HUES64 (cell line): ENCODE results near the gene RIPPLY1.

ENCODE experiments used
- H3K27ac ChIP-seq: 2 replicates; pipeline ENCODE4 v1.7.0; 2013; ENCODE audit warnings: low read depth, low read length, inconsistent platforms
- H3K27me3 ChIP-seq: 2 replicates; pipeline ENCODE4 v1.6.1; 2013; ENCODE audit warnings: mild to moderate bottlenecking, low read length; ENCODE audit not compliant: insufficient read depth
- H3K36me3 ChIP-seq: 2 replicates; pipeline ENCODE4 v1.6.1; 2013; ENCODE audit warnings: mild to moderate bottlenecking, low read length; ENCODE audit not compliant: insufficient read depth
- H3K4me1 ChIP-seq: 2 replicates; pipeline ENCODE4 v1.6.1; 2013; ENCODE audit warnings: mild to moderate bottlenecking, low read length, moderate library complexity; ENCODE audit not compliant: insufficient read depth
- H3K4me3 ChIP-seq: 2 replicates; pipeline ENCODE4 v1.5.1; 2013; ENCODE audit warnings: mild to moderate bottlenecking, low read length, moderate library complexity
- H3K9ac ChIP-seq: 2 replicates; pipeline ENCODE4 v1.6.1; 2013; ENCODE audit warnings: mild to moderate bottlenecking, low read depth, low read length
- H3K9me3 ChIP-seq: 2 replicates; pipeline ENCODE4 v1.6.1; 2013; ENCODE audit warnings: low read depth, low read length; ENCODE audit not compliant: insufficient read depth
- WGBS: fragments of 150-250, 120-280 bp; methylation state at CpG from one replicate; pipeline ENCODE4 v1.1.7; 2013; ENCODE audit warnings: missing lambda C conversion rate; 5-methylcytosine and 5-hydroxymethylcytosine counted together

The RIPPLY1 gene

GRCh38 chrX:106906361-106906760, 3.2 kb upstream of the RIPPLY1 start:
- 85% methylated on average over 6 of the region's 6 CpGs for WGBS
- H3K27me3 ChIP-seq: no peaks in the 10 kb centered on the region
- no peak overlapping the region for H3K27ac ChIP-seq
- no peak overlapping the region for H3K4me3 ChIP-seq
- no peaks in the 10 kb centered on the region for H3K9me3 ChIP-seq
- no peaks in the 10 kb centered on the region for H3K4me1 ChIP-seq
- no peaks in the 10 kb centered on the region for H3K36me3 ChIP-seq
- no peak overlapping the region for H3K9ac ChIP-seq

GRCh38 chrX:106905064-106905708, 2.0 kb upstream of the RIPPLY1 start:
- Histone ChIP-seq H3K9ac (no peak overlapping the region), H3K4me3 (no peak overlapping the region), H3K9me3 (no peaks in the 10 kb centered on the region), H3K27me3 (no peaks in the 10 kb centered on the region), H3K36me3 (no peaks in the 10 kb centered on the region), H3K27ac (no peak overlapping the region), H3K4me1 (no peaks in the 10 kb centered on the region)
- WGBS: 87% methylated on average over 4 of the region's 5 CpGs

DNA sequence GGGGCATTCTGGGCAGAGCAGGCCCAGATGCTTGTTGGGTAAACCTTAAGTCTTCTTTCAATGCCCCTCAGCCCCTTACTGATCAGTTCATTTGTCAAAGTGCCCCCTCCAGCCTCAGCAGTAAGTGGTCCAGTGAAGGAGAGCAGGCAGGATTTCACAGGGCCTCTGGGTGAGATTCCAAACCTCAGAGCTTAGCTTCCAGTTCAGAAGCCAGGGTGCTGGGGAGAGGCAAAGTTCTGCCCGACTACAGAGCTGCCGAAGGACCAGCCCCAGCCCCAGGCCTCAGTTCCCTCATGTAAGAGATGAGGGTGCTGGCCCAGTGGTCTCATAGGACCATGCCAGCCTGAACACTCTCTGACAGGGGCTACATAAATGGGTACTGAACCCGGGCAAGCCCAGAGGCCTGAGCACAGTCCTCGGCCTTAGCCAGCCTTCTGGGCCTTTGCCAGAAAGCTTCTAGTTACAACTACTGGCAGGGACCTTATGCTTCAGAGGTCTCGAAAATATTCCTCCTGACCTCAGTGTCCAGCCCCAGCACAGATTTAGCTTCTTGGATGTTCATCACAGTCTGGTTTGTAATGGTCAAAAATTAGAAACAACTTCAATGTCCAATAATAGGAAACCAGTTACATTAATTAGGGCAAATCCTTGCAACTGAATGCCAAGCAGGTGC, 851 bp upstream of the RIPPLY1 start:
- no peaks in the 10 kb centered on the region for H3K4me1 ChIP-seq
- no peaks in the 10 kb centered on the region for H3K27me3 ChIP-seq
- H3K9me3 ChIP-seq: no peaks in the 10 kb centered on the region
- WGBS: 90% methylated on average over 5 of the region's 5 CpGs
- H3K36me3 ChIP-seq: no peaks in the 10 kb centered on the region
- no peak overlapping the region for H3K27ac ChIP-seq
- H3K4me3 ChIP-seq: no peak overlapping the region
- no peak overlapping the region for H3K9ac ChIP-seq

DNA sequence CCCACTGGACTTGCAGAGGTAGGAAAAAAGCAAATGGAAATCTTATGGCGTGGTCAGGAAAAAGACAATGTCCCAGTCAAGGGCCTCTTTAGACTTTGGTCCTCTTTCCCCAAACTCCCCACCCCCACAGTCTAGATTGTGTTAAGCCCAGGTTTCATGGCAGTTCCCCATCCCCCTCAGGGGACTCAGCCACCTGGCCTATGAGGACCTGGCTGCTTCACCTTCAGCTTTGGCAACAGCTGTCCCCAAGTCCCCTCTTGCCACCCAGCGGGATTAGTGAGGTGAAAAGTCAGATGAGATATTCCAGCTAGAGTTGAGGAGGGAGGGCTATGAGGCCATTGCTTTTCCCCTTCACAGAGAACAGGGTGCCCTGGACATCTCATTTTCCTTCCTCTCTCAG, 457 bp downstream of the RIPPLY1 start:
- Histone ChIP-seq H3K36me3 (no peaks in the 10 kb centered on the region), H3K4me3 (no peak overlapping the region), H3K9ac (no peak overlapping the region), H3K4me1 (no peaks in the 10 kb centered on the region), H3K27ac (no peak overlapping the region), H3K9me3 (no peaks in the 10 kb centered on the region), H3K27me3 (no peaks in the 10 kb centered on the region)
- WGBS: 90% methylated on average over 2 of the region's 2 CpGs

DNA sequence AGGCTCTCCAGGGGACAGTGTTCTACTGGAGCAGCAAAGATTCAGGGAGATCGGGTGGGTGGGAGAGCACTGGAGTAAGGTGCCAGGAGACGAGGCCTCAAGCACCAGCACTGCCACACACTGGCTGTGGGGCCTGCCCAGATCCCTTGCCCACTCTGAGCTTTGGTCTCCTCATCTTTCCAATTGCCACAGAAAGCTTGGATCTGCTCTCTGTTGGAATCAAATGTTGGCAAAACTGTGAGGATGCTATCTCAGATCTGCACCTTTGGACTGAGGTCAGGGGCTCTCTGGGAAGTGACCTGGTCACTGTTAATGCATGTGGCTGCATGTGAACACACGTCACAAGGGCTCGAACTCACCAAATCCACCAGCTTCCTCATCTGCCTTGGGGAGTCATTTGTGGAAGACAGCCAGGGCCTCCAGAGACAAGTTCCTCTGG, 1.3 kb downstream of the RIPPLY1 start:
- 93% methylated on average over 4 of the region's 4 CpGs for WGBS
- no peak overlapping the region for H3K4me3 ChIP-seq
- no peak overlapping the region for H3K27ac ChIP-seq
- H3K9ac ChIP-seq: no peak overlapping the region
- no peaks in the 10 kb centered on the region for H3K4me1 ChIP-seq
- no peaks in the 10 kb centered on the region for H3K9me3 ChIP-seq
- H3K36me3 ChIP-seq: no peaks in the 10 kb centered on the region
- H3K27me3 ChIP-seq: no peaks in the 10 kb centered on the region

DNA sequence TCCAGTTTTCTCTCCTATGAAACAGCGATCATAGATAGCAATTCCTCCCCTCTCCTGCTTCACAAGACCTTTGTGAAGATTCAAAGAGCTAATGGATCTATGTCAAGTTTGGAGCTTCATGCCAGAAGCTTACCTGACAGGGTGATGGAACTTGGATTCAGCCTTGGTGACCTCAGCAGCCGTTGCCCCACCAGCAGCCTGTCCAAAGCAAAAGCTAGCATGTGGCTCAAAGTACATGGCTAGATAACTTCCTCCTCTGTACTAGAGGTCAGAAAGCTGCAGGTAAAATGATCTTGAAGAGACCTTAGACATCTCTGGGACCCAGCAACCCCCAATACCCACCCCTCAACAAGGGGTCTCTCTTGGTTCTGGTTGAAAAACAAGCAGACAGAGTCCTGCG, 1.8 kb downstream of the RIPPLY1 start:
- 94% methylated on average over 3 of the region's 3 CpGs for WGBS
- H3K9ac ChIP-seq: no peak overlapping the region

DNA sequence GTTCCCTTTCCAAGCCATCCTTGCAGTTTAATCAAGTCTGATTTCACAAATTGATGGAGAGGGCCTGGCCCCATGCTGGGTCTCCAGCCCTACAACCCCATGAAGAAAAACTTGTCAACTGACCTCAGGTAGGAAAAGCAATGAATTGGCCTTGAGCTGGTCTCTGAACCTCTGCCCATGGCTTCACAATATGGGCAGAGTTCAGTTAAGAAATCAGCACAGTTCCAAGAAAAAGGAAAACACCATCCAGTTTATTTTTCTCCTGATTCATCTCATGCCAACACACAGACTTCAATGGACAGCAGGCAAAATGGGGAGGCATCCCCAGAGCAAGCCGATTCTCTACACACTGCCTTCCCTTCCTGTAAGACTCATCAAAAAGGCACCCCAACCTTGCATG, 3.3 kb downstream of the RIPPLY1 start:
- Histone ChIP-seq H3K9ac (no peak overlapping the region), H3K9me3 (no peaks in the 10 kb centered on the region), H3K4me3 (no peak overlapping the region), H3K27ac (no peak overlapping the region), H3K27me3 (no peaks in the 10 kb centered on the region), H3K36me3 (no peaks in the 10 kb centered on the region), H3K4me1 (no peaks in the 10 kb centered on the region)
- 100% methylated on average over 1 of the region's 1 CpG for WGBS

More for the DNA sequence above, 1.8 kb downstream of the RIPPLY1 start:
- Histone ChIP-seq H3K4me1 (no peaks in the 10 kb centered on the region), H3K4me3 (no peak overlapping the region), H3K9me3 (no peaks in the 10 kb centered on the region), H3K27ac (no peak overlapping the region), H3K36me3 (no peaks in the 10 kb centered on the region), H3K27me3 (no peaks in the 10 kb centered on the region)

DNA sequence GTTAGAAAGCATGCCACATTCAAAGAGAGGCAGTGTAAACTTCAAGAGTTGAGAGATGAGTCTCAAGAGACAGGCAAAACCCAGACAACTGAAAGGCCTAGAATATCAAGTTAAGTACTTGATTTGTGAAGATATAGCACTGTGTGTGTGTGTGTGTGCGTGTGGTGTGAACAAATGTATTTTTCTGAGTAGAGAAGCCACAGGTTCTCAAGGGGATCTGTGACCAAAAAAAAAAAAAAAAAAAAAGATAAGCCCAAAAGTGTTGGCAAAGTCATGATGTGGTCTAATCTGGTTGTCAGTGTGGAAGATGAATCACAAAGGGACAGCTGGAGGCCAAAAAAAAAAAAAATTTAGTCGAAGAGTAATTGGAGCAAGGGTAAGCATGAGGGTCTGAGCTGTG, 3.9 kb downstream of the RIPPLY1 start:
- Histone ChIP-seq H3K27me3 (no peaks in the 10 kb centered on the region), H3K4me3 (no peak overlapping the region), H3K9ac (no peak overlapping the region), H3K9me3 (no peaks in the 10 kb centered on the region), H3K4me1 (no peaks in the 10 kb centered on the region), H3K36me3 (no peaks in the 10 kb centered on the region), H3K27ac (no peak overlapping the region)
- 41% methylated on average over 2 of the region's 2 CpGs for WGBS

DNA sequence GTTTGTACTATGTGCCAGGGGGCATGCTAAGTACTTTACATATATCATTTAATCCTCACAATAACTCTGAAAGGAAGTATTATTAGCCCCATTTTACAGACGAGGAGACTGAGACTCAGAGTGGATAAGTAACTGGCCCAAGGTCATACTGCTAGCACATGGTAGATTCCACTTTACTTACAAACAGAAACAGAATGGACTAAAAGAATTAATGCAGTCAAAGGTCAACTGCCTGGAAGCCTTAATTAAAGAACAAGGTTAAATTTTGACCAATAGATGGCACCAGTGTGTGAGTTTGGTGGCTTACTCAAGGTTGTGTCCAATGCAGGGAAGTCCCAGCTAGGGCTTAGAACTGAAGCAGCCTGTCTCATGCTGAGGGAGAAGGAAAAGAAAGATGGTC, 4.7 kb downstream of the RIPPLY1 start:
- Histone ChIP-seq H3K27ac (no peak overlapping the region), H3K36me3 (no peaks in the 10 kb centered on the region), H3K9me3 (no peaks in the 10 kb centered on the region), H3K4me1 (no peaks in the 10 kb centered on the region), H3K27me3 (no peaks in the 10 kb centered on the region), H3K4me3 (no peak overlapping the region), H3K9ac (no peak overlapping the region)
- WGBS: 56% methylated on average over 1 of the region's 1 CpG

DNA sequence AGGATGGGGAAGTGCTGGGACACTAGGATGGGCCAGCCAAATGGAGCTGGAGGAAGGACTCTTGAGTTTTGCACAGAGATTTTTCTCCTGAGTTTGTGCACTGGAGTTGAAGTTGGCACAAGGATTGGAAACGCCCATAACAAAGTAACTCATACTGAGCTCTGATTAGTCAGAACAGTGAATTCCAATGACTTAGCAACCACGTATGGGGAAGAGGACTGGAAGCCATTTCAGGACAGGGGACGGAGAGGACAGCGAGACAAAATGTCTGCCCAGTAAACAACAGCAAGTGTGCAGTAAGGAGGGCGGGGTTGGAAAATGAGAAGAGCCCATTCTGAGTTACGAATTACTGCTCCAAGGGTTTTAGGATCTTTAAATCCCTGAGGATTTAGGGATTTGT, 5.9 kb downstream of the RIPPLY1 start:
- Histone ChIP-seq H3K9me3 (no peaks in the 10 kb centered on the region), H3K9ac (no peak overlapping the region), H3K36me3 (no peaks in the 10 kb centered on the region), H3K27me3 (no peaks in the 10 kb centered on the region), H3K4me3 (no peak overlapping the region), H3K27ac (no peak overlapping the region), H3K4me1 (no peaks in the 10 kb centered on the region)
- WGBS: 89% methylated on average over 5 of the region's 6 CpGs

GRCh38 chrX:106894978-106895452, 8.1 kb downstream of the RIPPLY1 start:
- WGBS: 71% methylated on average over 3 of the region's 3 CpGs
- no peaks in the 10 kb centered on the region for H3K4me1 ChIP-seq
- no peaks in the 10 kb centered on the region for H3K27me3 ChIP-seq
- H3K4me3 ChIP-seq: no peak overlapping the region
- no peak overlapping the region for H3K9ac ChIP-seq
- H3K36me3 ChIP-seq: no peaks in the 10 kb centered on the region
- no peak overlapping the region for H3K27ac ChIP-seq
- no peaks in the 10 kb centered on the region for H3K9me3 ChIP-seq
